Measurements from ENCODE around the gene HNF4A. TPM values are rescaled to one million over a fixed set of nuclear protein-coding genes. Genes with fewer than 3 reads are reported as not detected.

Gene HNF4A
- total and polyA plus RNA-seq, 2 donors (not counting 3 experiments of a cell fraction or from before 2014, with no cell fraction given): not detected

- DNase-seq (ENCODE audit: low read depth, low spot score): no peak
- intact Hi-C loops (cut with micrococcal nuclease): no loop called here
- no peaks in the 10 kb centered on the region for H4K20me1 ChIP-seq (replicated peaks; ENCODE audit: control insufficient read depth, extremely low read depth, insufficient read depth, low read length)
- H3K4me2 ChIP-seq (ENCODE audit: insufficient read depth, low read length): no peak overlapping the region
- H3K9me1 ChIP-seq (replicated peaks; ENCODE audit: control insufficient read depth, extremely low read depth, insufficient read depth, low read length): no peaks in the 10 kb centered on the region
- no peak for FAIRE-seq
- H3K27me3 ChIP-seq (ENCODE audit: control insufficient read depth in 2 of 2, insufficient read depth in 2 of 2, low read length in 2 of 2): peaks cover 2 to 3% of the 10 kb centered on the region in 2 experiments
- H3K27ac ChIP-seq (ENCODE audit: insufficient read depth, low read depth, low read length): no peak overlapping the region
- H3K4me3 ChIP-seq (replicated peaks in 1 of 3; ENCODE audit: insufficient read depth in 1 of 3, low read depth in 1 of 3, low read length in 3 of 3): no peak overlapping the region
- TF ChIP-seq, protein P1, sequence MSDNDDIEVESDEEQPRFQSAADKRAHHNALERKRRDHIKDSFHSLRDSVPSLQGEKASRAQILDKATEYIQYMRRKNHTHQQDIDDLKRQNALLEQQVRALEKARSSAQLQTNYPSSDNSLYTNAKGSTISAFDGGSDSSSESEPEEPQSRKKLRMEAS (IDR thresholded peaks at IDR 0.05; ENCODE audit: insufficient read depth, insufficient read length): no peak
- TF ChIP-seq EZH2 (IDR thresholded peaks at IDR 0.05; ENCODE audit: borderline replicate concordance, low read depth, low read length, severe bottlenecking): no peak
- no peak for TF ChIP-seq JUN (IDR thresholded peaks at IDR 0.05; ENCODE audit: borderline replicate concordance, insufficient read depth, insufficient read length, low read depth)
- no peak for TF ChIP-seq FOS (IDR thresholded peaks at IDR 0.05; ENCODE audit: borderline replicate concordance, insufficient read depth, low read length)
- H3K9ac ChIP-seq (replicated peaks; ENCODE audit: extremely low read depth, insufficient read depth, low read length): no peak overlapping the region
- ChIA-PET CTCF (no interaction called here), POLR2A (no interaction called here)
- no peaks in the 10 kb centered on the region for H3K79me2 ChIP-seq (ENCODE audit: control insufficient read depth, insufficient read depth, low read length)
- no peaks in the 10 kb centered on the region for H3K36me3 ChIP-seq (ENCODE audit: control insufficient read depth in 2 of 2, extremely low read depth in 1 of 2, insufficient read depth in 2 of 2, low read length in 2 of 2)
- no TSS peak for BruUV-seq (replicated peaks)
- dilution Hi-C loops (cut with MboI; ENCODE audit: extremely low pct_ligation_motif_present, low sequenced_read_pairs): no loop called here
- no peaks in the 10 kb centered on the region for H3K9me3 ChIP-seq (replicated peaks; ENCODE audit: control insufficient read depth, insufficient read depth, low read length)
- H3K4me1 ChIP-seq (ENCODE audit: control insufficient read depth, extremely low read depth, insufficient read depth, low read length): no peaks in the 10 kb centered on the region
- no peak overlapping the region for H2AFZ ChIP-seq (ENCODE audit: low read depth, low read length)
These were observed 78.4 kb downstream of the HNF4A start for GRCh38 chr20:44433751-44434538.

GRCh38 chr20:44435630-44436335 lies 80.3 kb downstream of the HNF4A start:
- no peak overlapping the region for H3K9ac ChIP-seq (replicated peaks; ENCODE audit: extremely low read depth, insufficient read depth, low read length)
- H2AFZ ChIP-seq (ENCODE audit: low read depth, low read length): no peak overlapping the region
- no peaks in the 10 kb centered on the region for H4K20me1 ChIP-seq (replicated peaks; ENCODE audit: control insufficient read depth, extremely low read depth, insufficient read depth, low read length)
- intact Hi-C loops (cut with micrococcal nuclease) (no loop called here), dilution Hi-C loops (cut with MboI; ENCODE audit: extremely low pct_ligation_motif_present, low sequenced_read_pairs) (no loop called here)
- no peak for DNase-seq (ENCODE audit: low read depth, low spot score)
- H3K27ac ChIP-seq (ENCODE audit: insufficient read depth, low read depth, low read length): no peak overlapping the region
- no peaks in the 10 kb centered on the region for H3K4me1 ChIP-seq (ENCODE audit: control insufficient read depth, extremely low read depth, insufficient read depth, low read length)
- no peak overlapping the region for H3K4me2 ChIP-seq (ENCODE audit: insufficient read depth, low read length)
- no peak for FAIRE-seq
- CTCF ChIA-PET: no interaction called here
- H3K9me3 ChIP-seq (replicated peaks; ENCODE audit: control insufficient read depth, insufficient read depth, low read length): no peaks in the 10 kb centered on the region
- no peaks in the 10 kb centered on the region for H3K36me3 ChIP-seq (ENCODE audit: control insufficient read depth in 2 of 2, extremely low read depth in 1 of 2, insufficient read depth in 2 of 2, low read length in 2 of 2)
- TF ChIP-seq MYC (IDR thresholded peaks at IDR 0.05; ENCODE audit: low read depth, low read length) (no peak), POLR2AphosphoS5 (IDR thresholded peaks at IDR 0.05; ENCODE audit: insufficient read depth, low read depth, low read length) (no peak), GATA2 (IDR thresholded peaks at IDR 0.05; ENCODE audit: insufficient read depth, insufficient read length, low read depth, low read length) (no peak), FOS (IDR thresholded peaks at IDR 0.05; ENCODE audit: borderline replicate concordance, insufficient read depth, low read length) (no peak), EZH2 (IDR thresholded peaks at IDR 0.05; ENCODE audit: borderline replicate concordance, low read depth, low read length, severe bottlenecking) (no peak), POLR2A (IDR thresholded peaks at IDR 0.05; ENCODE audit: low read depth, low read length) (no peak), JUN (IDR thresholded peaks at IDR 0.05; ENCODE audit: borderline replicate concordance, insufficient read depth, insufficient read length, low read depth) (no peak)
- TF ChIP-seq, protein P2, sequence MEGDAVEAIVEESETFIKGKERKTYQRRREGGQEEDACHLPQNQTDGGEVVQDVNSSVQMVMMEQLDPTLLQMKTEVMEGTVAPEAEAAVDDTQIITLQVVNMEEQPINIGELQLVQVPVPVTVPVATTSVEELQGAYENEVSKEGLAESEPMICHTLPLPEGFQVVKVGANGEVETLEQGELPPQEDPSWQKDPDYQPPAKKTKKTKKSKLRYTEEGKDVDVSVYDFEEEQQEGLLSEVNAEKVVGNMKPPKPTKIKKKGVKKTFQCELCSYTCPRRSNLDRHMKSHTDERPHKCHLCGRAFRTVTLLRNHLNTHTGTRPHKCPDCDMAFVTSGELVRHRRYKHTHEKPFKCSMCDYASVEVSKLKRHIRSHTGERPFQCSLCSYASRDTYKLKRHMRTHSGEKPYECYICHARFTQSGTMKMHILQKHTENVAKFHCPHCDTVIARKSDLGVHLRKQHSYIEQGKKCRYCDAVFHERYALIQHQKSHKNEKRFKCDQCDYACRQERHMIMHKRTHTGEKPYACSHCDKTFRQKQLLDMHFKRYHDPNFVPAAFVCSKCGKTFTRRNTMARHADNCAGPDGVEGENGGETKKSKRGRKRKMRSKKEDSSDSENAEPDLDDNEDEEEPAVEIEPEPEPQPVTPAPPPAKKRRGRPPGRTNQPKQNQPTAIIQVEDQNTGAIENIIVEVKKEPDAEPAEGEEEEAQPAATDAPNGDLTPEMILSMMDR (IDR thresholded peaks at IDR 0.05; ENCODE audit: extremely low read depth in 1 of 2, insufficient read depth in 1 of 2, low read depth in 1 of 2, low read length in 2 of 2): no peak
- TF ChIP-seq, protein P1 (IDR thresholded peaks at IDR 0.05; ENCODE audit: insufficient read depth, insufficient read length): no peak
- H3K4me3 ChIP-seq (replicated peaks in 1 of 3; ENCODE audit: insufficient read depth in 1 of 3, low read depth in 1 of 3, low read length in 3 of 3): no peak overlapping the region
- no peaks in the 10 kb centered on the region for H3K79me2 ChIP-seq (ENCODE audit: control insufficient read depth, insufficient read depth, low read length)
- H3K9me1 ChIP-seq (replicated peaks; ENCODE audit: control insufficient read depth, extremely low read depth, insufficient read depth, low read length): no peaks in the 10 kb centered on the region
- H3K27me3 ChIP-seq (ENCODE audit: control insufficient read depth in 2 of 2, insufficient read depth in 2 of 2, low read length in 2 of 2): peaks cover 2 to 3% of the 10 kb centered on the region in 2 experiments
- BruUV-seq (replicated peaks): no TSS peak
- POLR2A ChIA-PET: no interaction called here
